NCI-H2081 treated with DMSO at 0.1 percent for 48 hours (cell line): ENCODE data around the gene PRR16.

Source experiments
- DNase-seq: peaks from one replicate; lab custom pipeline; 2025; lab: John Stamatoyannopoulos, UW

The PRR16 gene

DNA sequence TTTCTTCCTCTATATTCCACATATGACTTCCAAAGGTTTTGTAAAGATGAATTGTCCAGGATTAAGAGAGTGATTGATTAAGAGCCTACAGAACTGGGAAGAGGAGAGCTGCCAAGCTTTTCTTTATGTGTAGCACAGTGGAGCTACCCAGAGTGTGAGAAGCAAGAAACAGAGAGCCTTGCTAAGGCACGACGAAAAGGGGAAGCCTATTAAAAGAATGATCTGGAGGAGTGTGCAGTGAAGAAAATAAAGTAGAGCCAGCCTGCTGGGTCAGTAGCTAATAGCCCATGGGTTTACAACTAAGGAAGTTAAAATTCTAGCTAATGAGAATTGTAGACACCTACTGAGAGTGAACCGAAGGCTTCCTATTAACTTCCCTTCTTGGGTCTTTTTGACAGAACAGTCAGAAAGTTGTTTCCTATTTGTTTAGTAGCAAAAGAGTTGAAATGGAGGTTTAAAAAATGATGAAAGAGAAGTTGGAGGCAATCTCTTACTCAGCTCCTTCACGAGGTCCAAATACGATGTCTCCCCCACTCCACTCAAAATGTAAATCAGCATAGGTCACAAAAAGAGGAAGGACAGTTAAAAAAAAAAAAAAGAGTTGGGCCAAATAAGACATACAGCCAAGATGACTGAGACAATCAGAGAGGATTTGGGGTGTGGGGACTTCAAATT lies 957 bp upstream of the PRR16 start:
- no peak for DNase-seq

DNA sequence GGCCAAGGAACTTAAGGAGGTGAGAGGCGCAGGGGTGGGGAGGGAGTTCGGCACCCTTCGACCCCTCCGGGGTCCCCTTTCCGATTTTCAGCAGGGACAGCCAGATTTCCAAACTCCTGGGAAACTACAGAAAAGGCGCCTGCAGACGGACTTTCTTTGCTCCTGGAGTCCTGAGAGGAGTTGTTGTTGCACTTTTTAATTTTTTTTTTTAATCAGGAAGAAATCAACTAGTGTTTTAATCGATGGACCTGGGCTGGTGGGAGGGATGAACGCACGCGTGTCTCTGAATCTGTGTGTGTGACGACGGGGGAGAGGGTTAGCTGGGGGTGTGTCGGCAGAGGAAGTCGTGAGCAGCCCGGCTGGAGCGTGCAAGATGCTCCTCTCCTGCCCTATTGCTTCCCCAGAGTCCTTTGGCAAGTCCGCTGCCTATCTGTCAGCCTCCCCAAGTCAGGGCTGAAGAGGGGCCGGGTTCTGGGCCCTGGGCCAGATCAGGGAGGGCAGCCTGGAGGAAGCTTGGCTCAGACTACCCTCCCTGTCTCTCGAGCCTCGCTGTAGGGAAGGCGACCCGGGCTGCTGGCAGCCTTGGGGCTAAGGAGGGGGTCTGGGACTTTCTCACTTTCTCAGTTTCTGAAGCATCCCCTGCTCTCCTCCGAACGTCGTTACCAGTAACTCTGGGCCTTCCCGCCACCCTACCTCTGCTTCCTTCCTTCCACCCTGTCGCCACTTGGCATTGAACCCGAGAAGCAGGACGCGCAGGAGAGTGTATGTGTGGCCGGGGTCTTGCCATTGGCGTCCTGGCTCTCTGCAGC lies 731 bp downstream of the PRR16 start:
- DNase-seq, result no peak

DNA sequence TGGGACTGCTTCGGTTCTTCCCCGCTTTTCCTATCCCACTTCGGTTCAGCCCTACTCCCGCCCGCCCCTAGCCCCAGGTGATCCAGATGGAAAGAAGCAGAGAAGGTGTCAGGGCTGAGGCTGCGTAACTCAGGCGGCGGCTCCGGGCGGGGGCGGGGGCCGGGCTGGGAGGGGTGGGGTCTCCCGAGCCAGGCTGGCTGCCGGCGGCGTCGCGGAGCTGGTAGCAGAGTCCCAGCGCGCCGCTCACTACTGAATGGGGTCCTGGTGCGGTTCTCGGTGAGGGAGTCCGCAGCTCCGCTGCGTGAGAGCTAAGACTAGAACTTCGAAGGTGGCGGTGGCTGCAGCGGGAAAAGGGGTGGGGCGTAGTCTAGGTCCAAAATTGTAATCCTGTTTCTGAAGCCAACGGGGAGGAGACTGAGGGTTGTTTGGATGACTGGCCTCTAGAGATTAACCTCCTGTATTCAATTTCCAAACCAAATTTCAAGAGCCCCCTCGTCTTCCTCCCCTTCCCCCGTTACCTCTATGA lies 1.4 kb downstream of the PRR16 start:
- DNase-seq, result no peak

DNA sequence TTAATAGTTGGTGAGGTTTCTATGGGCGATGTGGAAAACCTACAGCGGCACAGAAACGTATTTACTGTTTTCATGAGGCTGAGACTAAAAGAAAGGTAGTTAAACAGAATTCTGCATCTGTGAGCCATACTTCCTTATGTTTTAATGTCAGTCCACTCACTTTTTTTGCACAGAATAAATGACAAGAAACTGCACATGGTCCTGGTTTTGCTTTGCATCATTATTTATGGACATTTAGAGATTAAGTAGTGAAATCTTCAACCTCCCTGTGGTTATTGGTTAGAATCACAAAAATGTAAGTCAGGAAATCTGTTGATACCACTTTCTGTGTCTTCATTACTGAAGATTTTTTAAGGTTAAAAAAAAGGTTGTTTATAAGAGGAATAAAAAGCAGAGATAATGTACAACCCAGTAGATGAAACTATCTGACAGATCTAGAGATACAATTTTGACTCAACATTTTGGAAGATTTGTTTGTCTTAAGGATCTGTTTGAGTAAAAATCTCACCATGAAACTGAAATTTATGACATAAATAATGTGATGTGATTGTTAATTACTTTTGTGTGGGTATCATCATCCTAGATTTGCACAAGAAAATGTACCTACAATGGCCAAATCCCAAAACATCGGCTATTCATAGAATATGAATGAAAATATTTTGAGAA lies 2.4 kb downstream of the PRR16 start:
- DNase-seq, result no peak

DNA sequence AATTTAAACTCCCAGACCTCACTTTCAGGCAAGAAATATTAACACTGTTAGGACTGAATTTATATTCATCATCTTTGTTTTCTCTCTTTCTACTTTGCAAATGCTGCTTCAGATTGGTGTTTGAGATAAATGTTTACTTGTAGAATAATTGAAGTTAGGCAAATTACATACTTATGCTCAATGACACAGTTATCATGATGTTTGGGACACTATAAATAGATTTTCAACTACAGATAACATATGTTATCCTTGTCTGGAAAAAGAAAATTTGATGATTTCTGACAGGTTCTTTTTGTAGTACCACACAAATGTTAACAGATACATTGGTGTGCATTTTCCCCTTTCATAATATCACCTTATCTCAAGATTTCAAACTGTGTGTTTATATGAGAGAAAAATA lies 7.9 kb downstream of the PRR16 start:
- DNase-seq, result no peak

DNA sequence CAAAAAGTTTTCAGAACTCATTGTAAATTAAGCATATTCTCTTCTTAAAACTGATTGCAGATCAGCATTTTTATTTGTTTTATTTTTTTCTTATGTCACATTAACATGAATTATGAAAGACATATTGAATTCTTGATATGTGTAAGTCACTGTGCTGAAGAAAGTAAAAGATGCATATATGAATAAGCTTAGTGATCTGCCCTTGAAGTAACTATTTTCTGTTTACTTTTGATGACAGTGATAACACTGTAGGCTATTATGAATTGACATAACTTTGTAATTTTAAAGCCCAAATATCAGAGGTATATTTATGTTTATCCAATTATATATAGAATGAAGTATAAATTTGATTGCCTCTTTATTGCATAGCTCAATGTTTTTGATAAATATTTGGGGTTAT lies 8.8 kb downstream of the PRR16 start:
- no peak for DNase-seq

DNA sequence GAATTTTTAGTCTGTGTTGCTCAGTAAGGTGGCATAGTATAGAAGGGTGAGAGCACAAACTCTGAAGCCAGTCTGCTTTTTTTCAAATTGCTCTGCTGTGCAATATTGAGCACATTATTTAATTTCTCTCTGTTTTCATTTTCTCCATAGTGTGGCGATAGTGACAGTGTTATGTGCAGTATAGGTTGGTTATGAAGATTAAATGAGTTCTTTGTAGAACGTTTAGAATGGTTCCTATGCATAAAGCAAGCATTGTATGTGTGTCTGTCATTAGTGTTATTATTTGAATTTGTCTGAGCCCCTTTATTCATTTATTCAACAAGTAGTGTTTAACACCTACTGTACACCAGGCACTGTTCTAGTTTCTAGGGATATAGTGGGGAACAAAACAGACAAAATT lies 9.2 kb downstream of the PRR16 start:
- no peak for DNase-seq

DNA sequence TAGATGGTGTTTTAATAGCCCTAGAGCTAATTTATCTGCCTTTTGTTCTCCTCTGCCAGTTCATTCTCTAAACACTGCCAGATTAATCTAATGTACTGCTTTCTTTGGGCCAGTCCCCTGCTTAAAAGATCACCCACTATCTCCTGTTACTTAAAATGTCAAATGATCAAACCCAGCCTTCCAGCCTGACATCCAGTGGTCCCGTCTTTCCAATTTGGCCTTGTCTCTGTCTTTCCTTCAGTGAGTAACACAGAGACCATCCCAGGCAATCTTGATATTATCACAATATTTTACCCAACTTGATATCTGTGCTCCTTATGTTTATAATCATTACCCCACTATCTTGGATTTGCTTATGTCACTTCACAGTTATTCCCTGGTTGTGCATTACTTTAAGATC lies 12.0 kb downstream of the PRR16 start:
- no peak for DNase-seq

DNA sequence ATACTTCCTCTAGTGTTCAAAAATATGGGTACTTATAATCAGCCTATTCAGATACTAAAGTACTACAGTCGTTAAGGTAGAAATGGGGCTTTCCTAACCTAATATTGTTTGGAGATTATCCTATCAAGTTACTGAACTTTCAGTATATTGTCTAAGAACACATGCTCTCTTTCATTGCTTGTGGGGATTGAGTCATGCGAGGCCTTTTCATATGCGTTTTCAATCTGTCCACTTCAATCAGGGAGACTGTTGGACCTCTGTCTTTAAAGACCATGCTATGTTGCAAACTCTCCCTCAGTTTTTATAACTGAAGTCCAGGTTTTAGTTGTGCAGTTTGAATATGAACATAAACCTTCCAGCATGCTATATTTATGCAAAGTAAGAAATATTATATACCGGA lies 15.0 kb downstream of the PRR16 start:
- no peak for DNase-seq

DNA sequence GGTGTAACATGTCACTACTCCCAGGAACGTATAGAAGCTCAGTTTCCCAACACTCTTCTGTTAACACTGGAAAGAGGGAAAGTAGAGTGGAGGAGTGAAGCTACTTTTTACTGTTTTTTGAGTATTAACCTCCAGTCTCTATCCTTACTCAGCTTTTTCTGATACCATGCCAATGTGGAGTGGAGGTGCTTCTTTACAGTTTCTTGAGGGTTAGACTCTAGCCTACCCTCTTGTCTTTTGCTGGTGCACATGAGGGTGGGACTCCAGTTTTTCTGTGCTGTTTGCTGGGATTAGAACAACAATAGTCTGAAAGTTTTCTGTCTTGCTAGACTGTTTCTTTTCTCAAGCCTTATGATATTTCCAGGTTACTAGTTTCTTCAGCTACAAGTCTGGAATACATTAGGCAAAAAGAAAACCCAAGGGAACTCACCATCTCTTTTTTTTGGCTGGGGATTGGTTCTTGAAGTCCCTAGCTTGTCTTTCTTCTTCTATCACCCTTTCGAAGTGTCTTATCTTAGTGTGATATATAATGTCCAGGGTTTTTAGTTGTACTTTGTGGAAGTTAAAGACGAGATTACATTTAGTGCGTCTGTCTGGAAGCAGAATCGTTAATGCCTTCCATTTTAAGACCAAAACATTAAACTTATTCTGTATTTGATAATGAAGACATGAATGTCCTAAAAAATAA lies 35.9 kb downstream of the PRR16 start:
- no peak for DNase-seq

DNA sequence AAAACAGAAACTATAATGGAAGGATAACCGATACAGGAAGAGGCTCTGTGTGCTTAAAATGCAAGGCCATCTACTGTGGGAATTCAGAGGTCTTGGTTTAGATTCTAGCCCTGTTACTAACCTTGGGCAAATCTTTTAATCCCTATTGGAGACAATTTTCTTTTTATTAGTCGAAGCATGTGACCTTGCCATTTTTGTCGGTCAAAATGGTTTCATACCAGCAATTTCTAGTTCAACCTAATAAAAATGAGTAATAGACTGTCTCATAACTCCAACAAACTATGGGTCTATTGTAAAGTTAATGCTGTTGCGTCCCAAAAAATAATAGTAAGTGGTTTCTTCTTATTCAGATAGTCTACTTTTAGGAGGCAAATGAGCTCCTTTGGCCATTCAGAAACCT lies 38.4 kb downstream of the PRR16 start:
- no peak for DNase-seq

DNA sequence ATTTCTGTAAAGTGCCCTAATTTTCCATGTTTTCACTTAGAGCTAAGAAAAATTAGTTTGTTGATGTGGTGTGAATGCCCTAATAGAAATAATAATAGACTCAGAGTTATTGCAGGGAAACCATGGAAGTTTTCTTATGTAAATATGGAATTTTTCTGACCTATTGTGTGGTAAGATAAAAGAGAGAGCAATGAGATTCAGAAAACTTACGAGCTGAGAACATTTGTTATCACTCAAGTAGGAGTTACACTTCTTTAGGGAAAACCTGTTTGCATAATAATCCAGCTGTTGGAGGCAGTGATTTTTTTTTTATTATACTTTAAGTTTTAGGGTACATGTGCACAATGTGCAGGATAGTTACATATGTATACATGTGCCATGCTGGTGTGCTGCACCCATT lies 39.2 kb downstream of the PRR16 start:
- no peak for DNase-seq

DNA sequence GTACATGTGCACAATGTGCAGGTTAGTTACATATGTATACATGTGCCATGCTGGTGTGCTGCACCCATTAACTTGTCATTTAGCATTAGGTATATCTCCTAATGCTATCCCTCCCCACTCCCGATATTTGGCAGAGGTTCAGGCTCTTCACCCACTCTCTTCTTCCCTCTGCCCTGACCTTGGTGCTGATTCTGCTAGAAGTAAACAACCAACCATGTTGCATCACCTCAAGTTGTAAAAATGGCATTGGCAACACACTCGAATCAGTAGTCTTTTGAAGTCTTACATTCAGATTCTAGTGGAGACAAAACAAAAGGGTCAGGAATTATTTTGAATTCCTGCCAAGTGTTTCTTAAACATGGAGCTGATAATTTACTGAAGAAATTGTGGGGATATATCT lies 40.0 kb downstream of the PRR16 start:
- no peak for DNase-seq

DNA sequence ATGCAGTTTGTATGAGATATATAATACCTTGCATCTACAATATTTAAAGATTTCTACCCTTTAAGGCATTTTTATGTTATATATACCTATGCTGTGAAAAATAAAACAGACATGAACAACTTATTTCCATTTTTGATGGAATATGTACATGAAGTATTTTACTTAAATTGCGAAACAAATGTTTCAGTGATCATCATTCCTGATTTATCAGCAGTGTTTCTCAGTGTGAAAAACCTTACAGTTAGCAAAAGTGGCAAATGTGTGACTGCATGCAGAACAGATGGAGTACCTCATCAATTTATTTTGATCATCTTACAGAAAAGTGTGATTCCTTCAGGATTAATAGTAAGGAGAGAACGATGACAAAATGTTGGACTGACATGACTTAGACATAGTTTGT lies 43.1 kb downstream of the PRR16 start:
- DNase-seq, result no peak

DNA sequence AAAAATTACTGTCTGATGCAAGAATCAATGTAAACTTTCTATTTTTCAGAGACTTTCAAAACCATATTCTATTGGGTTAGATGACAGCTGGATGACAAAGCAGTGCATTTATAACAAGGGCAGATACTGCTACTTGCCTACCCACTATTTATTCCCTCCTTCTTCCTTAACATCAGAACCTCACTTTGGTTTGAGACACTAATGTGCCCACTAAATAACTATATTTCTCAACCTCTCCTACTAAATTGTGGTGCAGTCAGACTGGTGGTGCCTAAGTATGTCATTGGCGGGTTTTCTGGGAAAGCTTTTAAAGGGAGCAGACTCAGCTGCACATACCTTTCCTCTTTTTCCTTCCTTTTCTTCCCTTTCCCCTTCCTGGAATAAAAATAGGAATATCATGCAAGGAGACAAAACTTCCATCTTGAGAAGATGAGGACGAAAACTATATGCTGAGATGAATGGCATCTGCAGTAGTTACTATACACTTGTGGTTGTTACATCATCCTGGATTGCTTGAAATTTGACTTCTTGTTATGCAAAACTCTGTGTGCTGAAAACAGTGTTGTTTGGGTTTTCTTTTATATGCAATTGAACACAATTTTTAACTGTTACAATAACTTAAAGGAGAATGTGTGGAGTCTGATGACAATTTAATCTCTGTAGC lies 43.8 kb downstream of the PRR16 start:
- DNase-seq, result no peak

DNA sequence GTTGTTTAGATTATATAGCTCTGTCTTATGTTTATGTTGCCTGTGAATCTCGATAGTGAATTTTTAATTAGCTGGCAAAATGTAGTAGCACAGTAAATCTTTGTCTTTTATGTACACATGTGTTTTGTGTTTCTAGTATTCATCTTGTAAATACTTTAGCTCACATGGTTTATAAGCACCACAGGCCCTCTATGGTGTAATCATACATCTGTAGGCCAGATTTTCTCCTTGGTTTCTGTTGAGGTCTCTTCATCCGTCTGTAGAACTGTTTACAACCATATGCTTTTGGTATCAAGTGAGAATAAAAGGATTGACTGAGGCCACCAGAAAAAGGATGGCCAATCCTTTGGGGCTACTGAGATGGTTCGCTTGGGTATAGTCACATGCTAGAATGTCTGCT lies 45.0 kb downstream of the PRR16 start:
- no peak for DNase-seq

DNA sequence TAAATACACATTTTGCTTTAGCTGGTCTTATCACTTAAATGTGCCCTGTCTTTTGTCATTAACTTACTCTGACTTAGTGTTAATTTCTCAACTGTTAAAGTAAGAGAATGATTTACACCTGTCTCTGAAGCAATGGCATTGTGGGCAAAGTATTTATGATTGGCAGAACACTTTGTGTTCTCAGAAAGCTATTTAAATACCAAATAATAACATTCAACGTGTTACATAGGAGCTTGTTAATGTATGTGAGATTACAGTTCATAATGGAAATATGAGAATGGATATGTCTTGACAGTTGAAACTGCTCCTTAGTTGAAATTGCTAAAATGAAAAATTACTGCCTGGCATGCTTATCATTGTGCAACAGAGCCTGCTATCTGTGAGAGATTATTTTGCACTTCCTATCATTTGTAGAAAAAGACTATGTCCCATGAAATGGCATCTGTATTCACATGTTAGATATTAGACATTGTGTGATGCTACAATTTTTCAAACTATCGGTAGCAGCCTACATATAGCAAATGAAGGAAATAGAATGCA lies 46.1 kb downstream of the PRR16 start:
- DNase-seq, result no peak

DNA sequence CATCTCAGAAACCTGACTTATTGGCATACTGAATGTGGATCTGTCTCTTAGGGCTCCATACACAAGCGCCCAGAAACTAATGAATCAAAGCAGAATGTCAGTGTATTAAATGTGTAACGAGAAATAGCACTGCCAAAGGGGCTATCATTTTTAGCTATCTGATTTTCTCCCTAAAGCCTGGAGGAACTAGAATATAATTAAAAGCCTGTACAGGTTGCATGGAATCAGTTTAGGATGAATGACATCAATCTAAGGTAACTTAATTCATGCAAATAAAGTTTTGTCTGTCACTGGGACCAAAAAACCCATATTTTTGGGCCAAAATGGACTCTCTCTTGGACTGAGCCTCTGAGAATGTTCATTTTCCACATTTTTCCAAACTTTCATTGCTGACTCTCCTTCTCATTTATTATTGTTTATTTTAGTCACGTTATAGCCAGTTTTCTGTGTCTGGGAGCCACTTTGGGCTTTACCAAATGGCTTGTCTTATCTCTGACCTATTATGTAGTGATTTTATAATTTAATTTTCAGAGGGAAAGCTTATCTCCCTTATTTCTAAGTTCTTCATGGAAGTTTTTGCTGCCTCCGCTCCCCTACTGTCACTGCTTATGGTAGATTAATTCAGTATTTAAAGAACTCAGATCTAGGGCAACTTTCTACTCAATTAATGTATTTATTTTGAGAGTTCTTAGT lies 47.0 kb downstream of the PRR16 start:
- DNase-seq, result no peak

DNA sequence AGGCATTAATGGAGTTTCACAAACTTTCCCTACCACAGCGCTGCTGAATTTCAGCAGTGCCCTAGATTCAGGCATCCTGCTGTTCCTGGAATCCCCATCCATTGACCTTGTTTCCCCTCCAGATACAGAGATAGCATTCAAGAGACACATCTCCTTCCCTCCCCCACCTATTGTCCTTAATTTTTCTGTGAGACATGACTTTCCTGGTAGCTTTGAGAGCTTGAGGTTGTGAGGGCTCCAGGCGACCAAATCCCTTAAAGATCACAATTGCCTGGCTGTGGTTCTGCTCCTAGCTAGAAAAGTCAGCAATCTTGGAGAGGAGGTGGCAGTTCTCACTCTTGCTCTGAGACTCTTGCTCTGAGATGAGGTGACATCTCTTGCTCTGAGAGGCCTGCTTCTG lies 48.0 kb downstream of the PRR16 start:
- no peak for DNase-seq

DNA sequence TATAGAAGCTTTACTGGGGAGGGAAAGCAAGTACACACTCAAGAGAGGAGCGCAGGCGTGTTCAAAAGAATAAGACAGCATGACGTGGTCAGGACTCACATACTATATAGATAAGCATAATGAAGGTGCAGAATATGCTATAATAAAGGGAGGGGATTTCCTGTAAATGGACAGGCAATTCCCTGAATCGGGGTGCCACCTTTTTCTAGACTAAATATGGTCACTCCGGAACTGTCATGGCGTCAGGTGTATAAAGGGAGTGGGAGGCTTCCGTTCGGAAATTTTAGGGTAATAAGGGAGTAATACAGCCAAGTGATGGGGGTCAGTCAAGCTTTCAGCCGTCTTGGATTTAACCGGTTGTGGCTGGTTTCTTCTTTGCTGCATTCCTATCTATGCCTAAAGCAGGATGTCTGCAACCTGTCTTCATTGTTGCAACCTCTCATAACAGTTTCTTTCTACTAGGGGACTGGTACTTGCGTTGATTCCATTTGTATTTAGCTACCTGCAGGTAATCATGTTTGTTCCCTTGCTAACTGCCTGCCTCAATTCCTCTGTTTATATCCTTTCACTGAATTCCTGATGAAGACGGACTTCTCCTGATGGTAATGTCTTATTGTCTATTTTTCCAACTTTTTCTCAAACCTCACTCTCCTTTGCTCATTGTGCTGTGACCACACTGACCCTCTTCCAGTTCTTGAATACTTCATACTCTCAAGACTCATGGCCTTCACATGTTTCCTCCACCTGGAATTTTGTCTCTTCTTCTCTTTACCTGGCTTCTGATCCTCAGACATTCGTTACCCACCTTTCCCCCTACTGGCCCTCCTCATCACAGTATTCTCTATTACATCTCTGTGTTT lies 48.9 kb downstream of the PRR16 start:
- DNase-seq, result no peak
